Common myeloid progenitor, CD34-positive (primary cell): ENCODE data around the gene TEN1.

Experiments used
- CTCF ChIA-PET: fragments of 350-600 bp; sonication (Branson Sonifier 250); formaldehyde crosslinking; loops from one replicate; lab custom pipeline; 2021; ENCODE audit warnings: antibody characterized with exemption; lab: Charles Lee
- POLR2A ChIA-PET: fragments of 350-600 bp; sonication (Branson Sonifier 250); formaldehyde crosslinking; loops from one replicate; lab custom pipeline; 2021; ENCODE audit warnings: antibody characterized with exemption; lab: Charles Lee
- DNase-seq, 3 donors: peaks; one replicate each; pipeline versions ENCODE4 v3.0.0 to v3.0.0-alpha.2; 2013
- H3K27ac ChIP-seq, 2 experiments: 1 replicate in 1 of 2; 2 replicates in 1 of 2; pipeline ENCODE4 v1.7.0; 2013; ENCODE audit warnings: inconsistent platforms in 2 of 2, low read length in 2 of 2, mild to moderate bottlenecking in 2 of 2, low read depth in 1 of 2, moderate library complexity in 1 of 2; ENCODE audit not compliant: severe bottlenecking in 2 of 2, insufficient read depth in 1 of 2, poor library complexity in 1 of 2
- H3K27me3 ChIP-seq, 5 experiments: replicated peaks in 2 of 5; 1 replicate in 3 of 5; 2 replicates in 2 of 5; pipeline versions ENCODE4 v1.6.1 to v1.7.0; 2013; ENCODE audit warnings: low read length in 4 of 5, mild to moderate bottlenecking in 2 of 5, moderate library complexity in 2 of 5, inconsistent platforms in 1 of 5; ENCODE audit not compliant: insufficient read depth in 5 of 5, control insufficient read depth in 4 of 5
- H3K36me3 ChIP-seq, 4 experiments: 1 replicate in 2 of 4; 2 replicates in 2 of 4; pipeline versions ENCODE4 v1.6.1 to v1.7.0; 2013; ENCODE audit warnings: low read length in 3 of 4, control low read depth in 1 of 4, mild to moderate bottlenecking in 1 of 4; ENCODE audit not compliant: control insufficient read depth in 4 of 4, insufficient read depth in 4 of 4
- H3K4me1 ChIP-seq, 4 experiments: 1 replicate in 3 of 4; 2 replicates in 1 of 4; pipeline versions ENCODE4 v1.6.1 to v1.7.1; 2013; ENCODE audit warnings: low read length in 3 of 4, mild to moderate bottlenecking in 3 of 4, control low read depth in 1 of 4, inconsistent platforms in 1 of 4, moderate library complexity in 1 of 4; ENCODE audit not compliant: control insufficient read depth in 4 of 4, insufficient read depth in 4 of 4; ENCODE audit errors: control extremely low read depth in 1 of 4
- H3K4me3 ChIP-seq, 7 experiments: 1 replicate in 4 of 7; 2 replicates in 3 of 7; pipeline versions ENCODE4 v1.5.1 to v1.7.0; 2013; ENCODE audit warnings: mild to moderate bottlenecking in 7 of 7, low read length in 6 of 7, moderate library complexity in 6 of 7, inconsistent platforms in 2 of 7, low read depth in 2 of 7, control low read depth in 1 of 7; ENCODE audit not compliant: insufficient read depth in 4 of 7, control insufficient read depth in 1 of 7; ENCODE audit errors: extremely low read depth in 1 of 7
- H3K9me3 ChIP-seq, 5 experiments: 1 replicate in 4 of 5; 2 replicates in 1 of 5; pipeline versions ENCODE4 v1.6.1 to v1.7.1; 2013; ENCODE audit warnings: low read length in 4 of 5, mild to moderate bottlenecking in 2 of 5, inconsistent platforms in 1 of 5, low read depth in 1 of 5, moderate library complexity in 1 of 5; ENCODE audit not compliant: control insufficient read depth in 4 of 5, insufficient read depth in 2 of 5; ENCODE audit errors: control extremely low read depth in 1 of 5
- whole genome bisulfite sequencing: methylation state at CpG from one replicate; pipeline ENCODE4 v1.1.5; 2013; ENCODE audit not compliant: insufficient coverage; 5-methylcytosine and 5-hydroxymethylcytosine counted together

TEN1 gene

GRCh38 chr17:75983501-75984181, 4.6 kb downstream of the TEN1 start:
- 85% methylated on average over 4 of the region's 6 CpGs for WGBS
- no peaks in the 10 kb centered on the region for H3K27me3 ChIP-seq
- no peaks in the 10 kb centered on the region for H3K9me3 ChIP-seq
- H3K27ac ChIP-seq: no peak overlapping the region
- DNase-seq: peak in 2 of 3 donors; percentile 35 to 45
- H3K4me1 ChIP-seq: peaks cover 0 to 21% (median 13%) of the 10 kb centered on the region in 4 experiments
- H3K36me3 ChIP-seq: peaks cover 0 to 5% (median 1%) of the 10 kb centered on the region in 4 experiments
- CTCF ChIA-PET: interaction anchor here (1.1 to 1.7 kb wide), 4 partner anchors 15 to 51 kb away, joined by 3 to 11 read pairs (median 4); partner anchors contain the start of gene CDK3
- no peak overlapping the region for H3K4me3 ChIP-seq
- POLR2A ChIA-PET: interaction anchor here (0.6 kb wide), 1 partner anchor 964 kb away, joined by 3 read pairs; no protein-coding TSS in a partner anchor

GRCh38 chr17:75985986-75986385, 6.9 kb downstream of the TEN1 start:
- ChIA-PET POLR2A (no interaction called here), CTCF (no interaction called here)
- no peak overlapping the region for H3K4me3 ChIP-seq
- WGBS: 100% methylated on average over 1 of the region's 4 CpGs
- no peaks in the 10 kb centered on the region for H3K9me3 ChIP-seq
- peaks cover 0 to 7% (median 0%) of the 10 kb centered on the region in 4 experiments for H3K4me1 ChIP-seq
- no peaks in the 10 kb centered on the region for H3K27me3 ChIP-seq
- no peak overlapping the region for H3K27ac ChIP-seq
- H3K36me3 ChIP-seq: peaks cover 0 to 5% (median 1%) of the 10 kb centered on the region in 4 experiments
- DNase-seq: no peak

GRCh38 chr17:75987041-75987440, 8.0 kb downstream of the TEN1 start:
- ChIA-PET CTCF (no interaction called here), POLR2A (no interaction called here)
- no peak for DNase-seq
- Histone ChIP-seq H3K9me3 (no peaks in the 10 kb centered on the region), H3K27ac (no peak overlapping the region), H3K27me3 (no peaks in the 10 kb centered on the region), H3K4me1 (peaks cover 0 to 6% (median 0%) of the 10 kb centered on the region in 4 experiments), H3K36me3 (peaks cover 0 to 13% (median 4%) of the 10 kb centered on the region in 4 experiments), H3K4me3 (no peak overlapping the region)
- 83% methylated on average over 2 of the region's 4 CpGs for WGBS

GRCh38 chr17:75991396-75991795, 12.4 kb downstream of the TEN1 start:
- peaks cover 0 to 5% (median under 1%) of the 10 kb centered on the region in 4 experiments for H3K4me1 ChIP-seq
- ChIA-PET CTCF (no interaction called here), POLR2A (no interaction called here)
- H3K27me3 ChIP-seq: no peaks in the 10 kb centered on the region
- DNase-seq: no peak
- no peak overlapping the region for H3K4me3 ChIP-seq
- peaks cover 0 to 15% (median 7%) of the 10 kb centered on the region in 4 experiments for H3K36me3 ChIP-seq
- 97% methylated on average over 8 of the region's 9 CpGs for WGBS
- H3K27ac ChIP-seq: no peak overlapping the region
- H3K9me3 ChIP-seq: no peaks in the 10 kb centered on the region

DNA sequence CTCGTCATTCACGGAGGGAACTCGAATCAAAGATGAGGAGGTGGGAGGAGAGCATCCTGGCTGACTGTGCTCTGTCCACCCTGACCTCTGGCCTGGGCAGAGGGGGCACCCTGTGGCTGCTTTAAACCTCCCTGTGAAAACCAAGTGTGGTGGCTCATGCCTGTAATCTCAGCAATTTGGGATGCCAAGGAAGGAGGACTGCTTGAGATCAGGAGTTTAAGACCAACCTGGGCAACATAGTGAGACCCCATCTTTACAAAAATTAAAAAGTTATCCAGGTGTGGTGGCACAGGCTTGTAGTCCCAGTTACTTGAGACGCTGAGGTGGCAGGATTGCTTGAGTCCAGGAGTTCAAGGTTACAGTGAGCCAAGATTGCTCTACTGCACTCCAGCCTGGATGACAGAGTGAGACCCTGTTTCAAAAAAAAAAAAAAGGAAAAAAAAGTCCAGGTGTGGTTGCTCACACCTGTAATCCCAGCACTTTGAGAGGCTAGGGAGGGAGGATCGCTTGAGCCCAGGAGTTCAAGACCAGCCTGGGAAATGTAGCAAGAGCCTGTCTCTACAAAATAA, 15.8 kb downstream of the TEN1 start:
- Histone ChIP-seq H3K9me3 (no peaks in the 10 kb centered on the region), H3K4me3 (no peak overlapping the region), H3K27ac (no peak overlapping the region), H3K36me3 (peaks cover 0 to 15% (median 7%) of the 10 kb centered on the region in 4 experiments), H3K4me1 (peaks cover 0 to 28% (median 16%) of the 10 kb centered on the region in 4 experiments), H3K27me3 (no peaks in the 10 kb centered on the region)
- ChIA-PET POLR2A (no interaction called here), CTCF (interaction anchor here (4.4 to 14.8 kb wide), 3 partner anchors 11 to 90 kb away, joined by 17 to 183 read pairs (median 33); partner anchors contain the start of gene MRPL38)
- no peak for DNase-seq
- 100% methylated on average over 4 of the region's 5 CpGs for WGBS

DNA sequence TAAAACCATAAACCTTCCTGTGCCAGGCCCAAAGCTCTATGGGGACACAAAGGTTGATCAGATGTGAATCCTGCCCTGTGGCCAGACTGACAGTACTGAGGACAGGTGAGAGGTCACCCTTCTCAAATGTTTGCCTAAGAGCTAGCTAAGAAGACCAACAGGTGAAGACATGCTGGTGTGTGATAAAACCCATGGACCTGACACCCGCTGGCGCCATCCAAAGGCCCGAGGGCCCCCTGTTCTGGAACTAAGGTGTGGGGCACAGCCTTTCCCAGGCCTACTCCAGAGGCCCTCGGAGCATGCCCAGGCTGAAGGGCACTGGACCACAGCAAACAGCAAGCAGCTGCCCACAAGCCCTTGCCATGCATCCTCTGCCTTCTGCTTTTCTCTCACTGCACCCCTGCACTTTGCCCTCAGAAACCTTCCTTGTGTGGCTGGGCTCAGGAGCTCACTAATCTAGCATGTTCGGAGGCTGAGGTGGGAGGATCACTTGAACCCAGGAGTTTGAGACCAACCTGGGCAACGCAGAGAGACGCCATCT, 16.4 kb downstream of the TEN1 start:
- DNase-seq: no peak
- Histone ChIP-seq H3K4me1 (peaks cover 0 to 33% (median 16%) of the 10 kb centered on the region in 4 experiments), H3K9me3 (no peaks in the 10 kb centered on the region), H3K27ac (no peak overlapping the region), H3K4me3 (no peak overlapping the region), H3K27me3 (no peaks in the 10 kb centered on the region), H3K36me3 (peaks cover 0 to 15% (median 8%) of the 10 kb centered on the region in 4 experiments)
- ChIA-PET CTCF (interaction anchor here (4.4 to 14.8 kb wide), 3 partner anchors 11 to 90 kb away, joined by 17 to 183 read pairs (median 33); partner anchors contain the start of gene MRPL38), POLR2A (no interaction called here)
- 98% methylated on average over 5 of the region's 7 CpGs for WGBS
